K562 (cell line): Measurements from ENCODE around the gene FBN3. TPM values are rescaled to one million over a fixed set of nuclear protein-coding genes. Genes with fewer than 3 reads are reported as not detected.
"Not testable (repeated sequence)": the region's sequence is repeated elsewhere in the genome, so short reads cannot be mapped to it uniquely, and the experiment has no call there.

Experiments
- ATAC-seq: fragments of 200-7000 bp; cut with Tn5 transposase; 3 replicates; pipeline ENCODE4 v1.9.1; 2020; ENCODE audit warnings: moderate library complexity
- BruUV-seq: library from RNA; stranded (reverse); fragments of 400-500 nt; replicated peaks from 2 replicates; lab custom pipeline; 2021; lab: Mats Ljungman, UMichigan
- CTCF ChIA-PET: fragments of 300-600 bp; formaldehyde crosslinking; extraction: SDS; loops from one replicate; lab custom pipeline; 2021; ENCODE audit warnings: low intra/inter-chr PET ratio; lab: Yijun Ruan, JAX
- POLR2A ChIA-PET: fragments of 300-600, 350-650 bp; sonication (Branson Sonifier 250); formaldehyde crosslinking; extraction: SDS; loops from one replicate; lab custom pipeline; 2021; ENCODE audit warnings: antibody characterized with exemption, inconsistent platforms; lab: Yijun Ruan, JAX
- DNase-seq, 4 experiments: peaks; one replicate each; pipeline versions ENCODE4 v3.0.0 to v3.0.0-alpha.2; 2011 to 2018; ENCODE audit warnings: low spot score in 3 of 4, mixed read lengths in 3 of 4; ENCODE audit errors: extremely low read depth in 1 of 4
- FAIRE-seq: peaks from 2 replicates; lab custom pipeline; 2011; peaks lifted over from hg19 to GRCh38; lab: Jason Lieb, UNC
- H2AFZ ChIP-seq: 2 replicates; pipeline ENCODE4 v1.6.0; 2011; ENCODE audit warnings: low read depth, low read length, control low read depth, inconsistent platforms
- H3K27ac ChIP-seq: fragments of 200-600 bp; 3 replicates; pipeline ENCODE4 v1.8.0; 2011; ENCODE audit warnings: low read depth, mild to moderate bottlenecking, control low read depth, inconsistent platforms, low read length, moderate library complexity, mixed read lengths; ENCODE audit errors: extremely low read depth
- H3K27me3 ChIP-seq, 2 experiments: fragments of 300-600 bp in 1 of 2; 2 replicates in 1 of 2; 3 replicates in 1 of 2; pipeline versions ENCODE4 v1.6.0 to v1.8.0; 2011; ENCODE audit warnings: inconsistent platforms in 2 of 2, low read length in 2 of 2, mild to moderate bottlenecking in 1 of 2, mixed read lengths in 1 of 2, moderate library complexity in 1 of 2; ENCODE audit not compliant: control insufficient read depth in 2 of 2, insufficient read depth in 2 of 2
- H3K36me3 ChIP-seq: fragments of 300-600 bp; 3 replicates; pipeline ENCODE4 v1.8.0; 2011; ENCODE audit warnings: mild to moderate bottlenecking, low read length, inconsistent platforms; ENCODE audit not compliant: control insufficient read depth, insufficient read depth
- H3K4me1 ChIP-seq, 2 experiments: fragments of 200-600 bp in 1 of 2; replicated peaks in 1 of 2; 2 replicates in 1 of 2; 3 replicates in 1 of 2; pipeline versions ENCODE4 v1.5.1 to v1.8.0; 2011; ENCODE audit warnings: inconsistent platforms in 2 of 2, low read length in 2 of 2, mild to moderate bottlenecking in 1 of 2, mixed read lengths in 1 of 2, moderate library complexity in 1 of 2; ENCODE audit not compliant: control insufficient read depth in 2 of 2, insufficient read depth in 2 of 2
- H3K4me2 ChIP-seq: 2 replicates; pipeline ENCODE4 v1.6.1; 2011; ENCODE audit warnings: low read length, control low read depth, inconsistent platforms, mixed read lengths; ENCODE audit not compliant: insufficient read depth
- H3K4me3 ChIP-seq: fragments of 200-600 bp; sonication (generic), shearing (Covaris generic); 2 replicates; pipeline ENCODE4 v1.5.1; 2016; ENCODE audit warnings: control low read depth, inconsistent platforms
- H3K79me2 ChIP-seq: fragments of 200-600 bp; 3 replicates; pipeline ENCODE4 v1.8.0; 2011; ENCODE audit warnings: low read length, inconsistent platforms; ENCODE audit not compliant: control insufficient read depth, insufficient read depth
- H3K9ac ChIP-seq, 2 experiments: 2 replicates each; pipeline versions ENCODE4 v1.6.0 to v1.6.1; 2011; ENCODE audit warnings: low read depth in 2 of 2, low read length in 2 of 2, control low read depth in 1 of 2, inconsistent platforms in 1 of 2, mild to moderate bottlenecking in 1 of 2, mixed read lengths in 1 of 2; ENCODE audit not compliant: insufficient read depth in 1 of 2
- H3K9me1 ChIP-seq: one replicate; pipeline ENCODE4 v1.6.0; 2011; ENCODE audit warnings: inconsistent platforms, mild to moderate bottlenecking, low read length, moderate library complexity; ENCODE audit not compliant: control insufficient read depth, insufficient read depth
- H3K9me3 ChIP-seq: replicated peaks from 2 replicates; pipeline ENCODE4 v1.5.1; 2011; ENCODE audit warnings: low read depth, low read length, inconsistent platforms; ENCODE audit not compliant: control insufficient read depth, insufficient read depth
- H4K20me1 ChIP-seq: replicated peaks from 2 replicates; pipeline ENCODE4 v1.6.1; 2011; ENCODE audit warnings: low read length, inconsistent platforms, mixed read lengths; ENCODE audit not compliant: control insufficient read depth, insufficient read depth
- CBFA2T3 ChIP-seq: fragments of 450-650 bp; IDR thresholded peaks from 2 replicates; pipeline ENCODE4 v1.6.1; 2017
- PRMT5 ChIP-seq: sonication (generic); formaldehyde crosslinking; IDR thresholded peaks from 2 replicates; pipeline ENCODE4 v1.5.0; 2020; ENCODE audit warnings: missing genetic modification reagents
- WGBS: fragments of 100-300 bp; shearing (Covaris generic); methylation state at CpG from one replicate; pipeline ENCODE4 v1.1.6; 2016; ENCODE audit warnings: low coverage, mixed read lengths; ENCODE audit not compliant: insufficient coverage; ENCODE audit errors: missing lambda C conversion rate; 5-methylcytosine and 5-hydroxymethylcytosine counted together
- in situ Hi-C: fragments of 300-500 bp; cut with MboI; formaldehyde crosslinking; loops from 4 replicates; pipeline ENCODE4 v1.15.0; 2018; ENCODE audit warnings: inconsistent platforms, mixed read lengths
- intact Hi-C: fragments of 100-400 bp; cut with micrococcal nuclease; formaldehyde crosslinking; loops from 2 replicates; pipeline ENCODE4 v1.14.2; 2022
- polyA plus RNA-seq, 8 experiments: library from polyadenylated mRNA; depleted of rRNA in 4 of 8; stranded (reverse) in 5 of 8; unstranded in 3 of 8; fragments of >200 nt; fragmentation: Nextera tagmentation in 2 of 8; fragmentation: Illumina TruSeq in 1 of 8; extraction: Ambion mirVana in 2 of 8; extraction: Trizol in 1 of 8; gene quantifications; 2 replicates each; pipeline versions ENCODE4 v1.2.1 to v1.2.3, GENCODE V29; 2011 to 2014; ENCODE audit warnings: inconsistent platforms in 1 of 8, missing spikeins in 1 of 8
- total RNA-seq, 7 experiments: library from RNA; depleted of rRNA in 6 of 7; stranded (reverse); fragments of >200 nt in 6 of 7; fragmentation: Illumina TruSeq in 2 of 7; extraction: Trizol in 2 of 7; gene quantifications; 2 replicates each; pipeline versions ENCODE4 v1.2.1 to v1.2.3, GENCODE V29; 2011 to 2021; ENCODE audit warnings: low replicate concordance in 1 of 7

FBN3 gene
- total and polyA plus RNA-seq, 9 of the 15 experiments (the other 6 are each of a cell fraction or from before 2014, with no cell fraction given), result under 0.01 to 0.29 (median 0.01) TPM; not detected in 4

GRCh38 chr19:8025316-8025715 lies 124.1 kb downstream of the FBN3 start:
- no peaks in the 10 kb centered on the region for H3K27me3 ChIP-seq
- ATAC-seq (no peak), FAIRE-seq (no peak), DNase-seq (no peak)
- no peak overlapping the region for H3K27ac ChIP-seq
- no peak overlapping the region for H3K4me3 ChIP-seq
- TF ChIP-seq CBFA2T3, result peak; percentile 14; the same call in 1 of the 2 replicates
- no peak for TF ChIP-seq PRMT5 (CRISPR knock-in tag)
- H3K4me2 ChIP-seq, result no peak overlapping the region
- no peaks in the 10 kb centered on the region for H3K79me2 ChIP-seq
- 51% methylated on average over 5 of the region's 5 CpGs for WGBS
- H2AFZ ChIP-seq, result no peak overlapping the region
- intact Hi-C loops (no loop called here), in situ Hi-C loops (no loop called here)
- no peaks in the 10 kb centered on the region for H4K20me1 ChIP-seq
- no peak overlapping the region; a peak in 2 of 4 replicates for H3K9ac ChIP-seq
- CTCF ChIA-PET, result no interaction called here
- POLR2A ChIA-PET, result interaction anchor here (0.7 kb wide), 1 partner anchor 8 kb away, joined by 3 read pairs; no protein-coding TSS in a partner anchor
- H3K36me3 ChIP-seq, result no peaks in the 10 kb centered on the region
- no peaks in the 10 kb centered on the region for H3K9me1 ChIP-seq
- no peaks in the 10 kb centered on the region for H3K9me3 ChIP-seq
- no TSS peak for BruUV-seq
- H3K4me1 ChIP-seq, result peaks cover 12 to 32% of the 10 kb centered on the region in 2 experiments; a peak in 4 of 5 replicates

DNA sequence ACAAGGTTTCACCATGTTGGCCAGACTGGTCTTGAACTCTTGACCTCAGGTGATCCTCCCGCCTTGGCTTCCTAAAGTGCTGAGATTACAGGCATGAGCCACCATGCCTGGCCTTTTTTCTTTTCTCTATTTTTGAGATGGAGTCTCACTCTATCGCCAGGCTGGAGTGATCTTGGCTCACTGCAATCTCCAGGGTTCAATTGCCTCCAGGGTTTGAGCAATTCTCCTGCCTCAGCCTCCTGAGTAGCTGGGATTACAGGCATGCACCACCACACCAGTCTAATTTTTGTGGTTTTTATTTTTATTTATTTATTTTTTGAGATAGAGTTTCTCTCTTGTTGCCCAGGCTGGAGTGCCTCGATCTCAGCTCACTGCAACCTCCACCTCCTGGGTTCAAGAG lies 125.1 kb downstream of the FBN3 start:
- CTCF ChIA-PET, H3K4me3 ChIP-seq, H3K9me3 ChIP-seq, H3K27me3 ChIP-seq, H3K27ac ChIP-seq, FAIRE-seq, H3K9me1 ChIP-seq, H3K4me2 ChIP-seq, H3K36me3 ChIP-seq, intact Hi-C loops, ATAC-seq, H3K9ac ChIP-seq, in situ Hi-C loops, H4K20me1 ChIP-seq, DNase-seq, BruUV-seq, H2AFZ ChIP-seq, H3K79me2 ChIP-seq: not testable (repeated sequence)
- WGBS, result 89% methylated on average over 3 of the region's 3 CpGs
- POLR2A ChIA-PET, result interaction anchor here (0.6 kb wide), 1 partner anchor 26 kb away, joined by 3 read pairs; no protein-coding TSS in a partner anchor
- H3K4me1 ChIP-seq, result peaks cover 12 to 29% of the 10 kb centered on the region in 2 experiments; a peak in 4 of 5 replicates
